HCT116 (cell line): ENCODE data around the gene AMBRA1. TPM values are rescaled to one million over a fixed set of nuclear protein-coding genes. Genes with fewer than 3 reads are reported as not detected.

ENCODE experiments used
- ATAC-seq: fragments of 200-7000 bp; cut with Tn5 transposase; 2 replicates; pipeline ENCODE4 v1.9.1; 2020; ENCODE audit warnings: mild to moderate bottlenecking, moderate library complexity
- BruUV-seq: library from RNA; stranded (reverse); fragments of 400-500 nt; replicated peaks from 2 replicates; lab custom pipeline; 2021; lab: Mats Ljungman, UMichigan
- CTCF ChIA-PET: fragments of 300-600 bp; sonication (Branson Sonifier 250); formaldehyde crosslinking; loops from one replicate; lab custom pipeline; 2021; ENCODE audit warnings: antibody characterized with exemption; lab: Charles Lee
- POLR2A ChIA-PET: fragments of 300-600, 350-600 bp; sonication (Branson Sonifier 250); formaldehyde crosslinking; loops from one replicate; lab custom pipeline; 2021; ENCODE audit warnings: antibody characterized with exemption; lab: Charles Lee
- RAD21 ChIA-PET, 2 experiments: fragments of 300-600 bp; sonication (Branson Sonifier 250); formaldehyde crosslinking; loops; one replicate each; lab custom pipeline; 2023; ENCODE audit warnings: low total read pairs in 2 of 2; ENCODE audit not compliant: uncharacterized antibody in 2 of 2, unreplicated experiment in 2 of 2, low non-redundant PET in 1 of 2; lab: Charles Lee
- DNase-seq: peaks from one replicate; pipeline ENCODE4 v3.0.0-alpha.2; 2010; ENCODE audit warnings: low read depth, low spot score
- H2AFZ ChIP-seq: fragments of 200-600 bp; shearing (Covaris generic), sonication (generic); 2 replicates; pipeline ENCODE4 v1.6.1; 2017; ENCODE audit warnings: low read depth, mixed run types, mixed read lengths, antibody characterized with exemption, low read length; ENCODE audit not compliant: poor library complexity, severe bottlenecking
- H3K27ac ChIP-seq: 2 replicates; pipeline ENCODE4 v1.5.1; 2012; ENCODE audit warnings: low read depth, low read length
- H3K27me3 ChIP-seq: fragments of 200-600 bp; sonication (generic); 2 replicates; pipeline ENCODE4 v1.6.1; 2016; ENCODE audit warnings: mixed run types, low read length, mixed read lengths; ENCODE audit not compliant: insufficient read depth
- H3K36me3 ChIP-seq, 2 experiments: fragments of 200-500 bp in 1 of 2; fragments of 200-600 bp in 1 of 2; sonication (Bioruptor generic) in 1 of 2; sonication (generic) in 1 of 2; 2 replicates each; pipeline versions ENCODE4 v1.5.1 to v1.6.1; 2014 to 2016; ENCODE audit warnings: low read length in 2 of 2, inconsistent platforms in 1 of 2, mixed read lengths in 1 of 2, mixed run types in 1 of 2; ENCODE audit not compliant: insufficient read depth in 2 of 2, control insufficient read depth in 1 of 2
- H3K4me1 ChIP-seq, 2 experiments: fragments of 200-600 bp in 1 of 2; sonication (generic) in 1 of 2; 2 replicates each; pipeline versions ENCODE4 v1.5.1 to v1.6.1; 2012 to 2017; ENCODE audit warnings: low read length in 2 of 2, inconsistent platforms in 1 of 2, mild to moderate bottlenecking in 1 of 2, mixed read lengths in 1 of 2, mixed run types in 1 of 2, moderate library complexity in 1 of 2; ENCODE audit not compliant: insufficient read depth in 2 of 2, control insufficient read depth in 1 of 2
- H3K4me2 ChIP-seq: fragments of 200-600 bp; sonication (generic); 2 replicates; pipeline ENCODE4 v1.6.1; 2017; ENCODE audit warnings: mixed run types, low read length, mixed read lengths
- H3K4me3 ChIP-seq, 2 experiments: fragments of 200-600 bp in 1 of 2; sonication (generic) in 1 of 2; replicated peaks in 1 of 2; 2 replicates each; pipeline ENCODE4 v1.5.1; 2011 to 2016; ENCODE audit warnings: low read length in 2 of 2, control low read depth in 1 of 2, low read depth in 1 of 2, mild to moderate bottlenecking in 1 of 2, mixed read lengths in 1 of 2, mixed run types in 1 of 2
- H3K79me2 ChIP-seq: fragments of 200-600 bp; sonication (generic); 2 replicates; pipeline ENCODE4 v1.6.1; 2017; ENCODE audit warnings: mild to moderate bottlenecking, mixed run types, low read length, moderate library complexity, mixed read lengths; ENCODE audit not compliant: insufficient read depth
- H3K9ac ChIP-seq: fragments of 200-600 bp; sonication (generic); 2 replicates; pipeline ENCODE4 v1.6.1; 2016; ENCODE audit warnings: low read length, mixed read lengths
- H3K9me2 ChIP-seq: fragments of 200-600 bp; sonication (generic), shearing (Covaris generic); 2 replicates; pipeline ENCODE4 v1.6.1; 2017; ENCODE audit warnings: mixed run types, mild to moderate bottlenecking, moderate library complexity; ENCODE audit not compliant: insufficient read depth
- H3K9me3 ChIP-seq, 2 experiments: fragments of 200-500 bp in 1 of 2; fragments of 200-600 bp in 1 of 2; sonication (Bioruptor generic) in 1 of 2; sonication (generic) in 1 of 2; 2 replicates each; pipeline ENCODE4 v1.6.1; 2014 to 2017; ENCODE audit warnings: low read length in 2 of 2, mixed read lengths in 2 of 2, inconsistent platforms in 1 of 2, low read depth in 1 of 2, mild to moderate bottlenecking in 1 of 2, mixed run types in 1 of 2, moderate library complexity in 1 of 2; ENCODE audit not compliant: control insufficient read depth in 1 of 2, insufficient read depth in 1 of 2
- H4K20me1 ChIP-seq: fragments of 200-600 bp; sonication (generic), shearing (Covaris generic); 2 replicates; pipeline ENCODE4 v1.6.1; 2017; ENCODE audit warnings: mixed run types, mild to moderate bottlenecking, moderate library complexity; ENCODE audit not compliant: insufficient read depth
- CBX3 ChIP-seq: IDR thresholded peaks from 2 replicates; pipeline ENCODE4 v1.6.1; 2012; ENCODE audit warnings: low read depth
- EGR1 ChIP-seq: IDR thresholded peaks from 2 replicates; pipeline ENCODE4 v1.6.1; 2012; ENCODE audit warnings: low read depth
- EZH2 ChIP-seq: fragments of 200-600 bp; sonication (generic); IDR thresholded peaks from 2 replicates; pipeline ENCODE4 v1.6.1; 2017; ENCODE audit warnings: antibody characterized with exemption, mixed run types
- FOSL1 ChIP-seq: IDR thresholded peaks from 2 replicates; pipeline ENCODE4 v1.6.1; 2012; ENCODE audit warnings: low read depth
- JUND ChIP-seq: IDR thresholded peaks from 2 replicates; pipeline ENCODE4 v1.6.1; 2012
- POLR2A ChIP-seq: IDR thresholded peaks from 2 replicates; pipeline ENCODE4 v1.7.0; 2011; ENCODE audit warnings: borderline replicate concordance; ENCODE audit not compliant: insufficient read depth, insufficient read length; ENCODE audit errors: extremely low read depth
- POLR2AphosphoS5 ChIP-seq: IDR thresholded peaks from 2 replicates; pipeline ENCODE4 v1.6.1; 2011; ENCODE audit warnings: mild to moderate bottlenecking, low read depth, low read length, moderate library complexity
- RAD21 ChIP-seq: IDR thresholded peaks from 2 replicates; pipeline ENCODE4 v1.6.1; 2012; ENCODE audit warnings: low read depth, mild to moderate bottlenecking
- YY1 ChIP-seq: IDR thresholded peaks from 2 replicates; pipeline ENCODE4 v1.6.1; 2011; ENCODE audit warnings: low read length, low read depth, moderate library complexity, mild to moderate bottlenecking; ENCODE audit not compliant: insufficient replicate concordance; ENCODE audit errors: extremely low read depth
- ZNF274 ChIP-seq: fragments of 200-500 bp; sonication (Bioruptor generic); IDR thresholded peaks from 2 replicates; pipeline ENCODE4 v1.6.1; 2014; ENCODE audit warnings: mild to moderate bottlenecking, low read depth, low read length, inconsistent platforms
- intact Hi-C: fragments of 100-400 bp; cut with micrococcal nuclease; formaldehyde crosslinking; loops from 2 replicates; pipeline ENCODE4 v1.10.0; 2022
- total RNA-seq: library from RNA; stranded (reverse); gene quantifications from one replicate; pipeline ENCODE4 v1.2.1, GENCODE V29; 2021; ENCODE audit not compliant: unreplicated experiment
- TF ChIP-seq, protein P1 (sequence below): IDR thresholded peaks from 2 replicates; pipeline ENCODE4 v1.6.1; 2011; ENCODE audit warnings: mild to moderate bottlenecking, low read length, moderate library complexity; ENCODE audit not compliant: insufficient replicate concordance; ENCODE audit errors: extremely low read depth
- TF ChIP-seq, protein P2 (sequence below): IDR thresholded peaks from 2 replicates; pipeline ENCODE4 v1.6.1; 2012

Gene AMBRA1
- total RNA-seq, 1 experiment from 2014 or later: 22.7 TPM

DNA sequence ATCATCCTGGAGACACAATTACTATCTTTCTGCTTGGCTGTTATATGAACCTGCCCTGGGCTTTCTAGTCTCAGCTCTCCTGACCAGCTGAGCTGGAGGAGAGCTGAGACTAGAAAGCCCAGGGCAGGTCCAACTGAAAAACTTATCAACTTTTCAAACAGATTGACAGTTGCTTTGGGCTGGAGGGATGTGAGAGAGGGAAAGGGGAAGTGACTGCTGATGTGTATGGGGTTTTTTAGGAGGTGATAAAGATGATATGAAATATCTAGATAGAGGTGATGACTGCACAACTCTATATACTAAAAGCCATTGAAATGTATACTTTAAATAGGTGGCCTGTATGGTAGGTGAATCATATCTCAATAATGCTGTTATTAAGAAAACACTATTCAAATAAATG, 142.1 kb downstream of the AMBRA1 start (continued):
- TF ChIP-seq EGR1 (no peak), ZNF274 (no peak), YY1 (no peak), POLR2A (no peak)
- TF ChIP-seq, protein P1, sequence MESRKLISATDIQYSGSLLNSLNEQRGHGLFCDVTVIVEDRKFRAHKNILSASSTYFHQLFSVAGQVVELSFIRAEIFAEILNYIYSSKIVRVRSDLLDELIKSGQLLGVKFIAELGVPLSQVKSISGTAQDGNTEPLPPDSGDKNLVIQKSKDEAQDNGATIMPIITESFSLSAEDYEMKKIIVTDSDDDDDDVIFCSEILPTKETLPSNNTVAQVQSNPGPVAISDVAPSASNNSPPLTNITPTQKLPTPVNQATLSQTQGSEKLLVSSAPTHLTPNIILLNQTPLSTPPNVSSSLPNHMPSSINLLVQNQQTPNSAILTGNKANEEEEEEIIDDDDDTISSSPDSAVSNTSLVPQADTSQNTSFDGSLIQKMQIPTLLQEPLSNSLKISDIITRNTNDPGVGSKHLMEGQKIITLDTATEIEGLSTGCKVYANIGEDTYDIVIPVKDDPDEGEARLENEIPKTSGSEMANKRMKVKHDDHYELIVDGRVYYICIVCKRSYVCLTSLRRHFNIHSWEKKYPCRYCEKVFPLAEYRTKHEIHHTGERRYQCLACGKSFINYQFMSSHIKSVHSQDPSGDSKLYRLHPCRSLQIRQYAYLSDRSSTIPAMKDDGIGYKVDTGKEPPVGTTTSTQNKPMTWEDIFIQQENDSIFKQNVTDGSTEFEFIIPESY: no peak

DNA sequence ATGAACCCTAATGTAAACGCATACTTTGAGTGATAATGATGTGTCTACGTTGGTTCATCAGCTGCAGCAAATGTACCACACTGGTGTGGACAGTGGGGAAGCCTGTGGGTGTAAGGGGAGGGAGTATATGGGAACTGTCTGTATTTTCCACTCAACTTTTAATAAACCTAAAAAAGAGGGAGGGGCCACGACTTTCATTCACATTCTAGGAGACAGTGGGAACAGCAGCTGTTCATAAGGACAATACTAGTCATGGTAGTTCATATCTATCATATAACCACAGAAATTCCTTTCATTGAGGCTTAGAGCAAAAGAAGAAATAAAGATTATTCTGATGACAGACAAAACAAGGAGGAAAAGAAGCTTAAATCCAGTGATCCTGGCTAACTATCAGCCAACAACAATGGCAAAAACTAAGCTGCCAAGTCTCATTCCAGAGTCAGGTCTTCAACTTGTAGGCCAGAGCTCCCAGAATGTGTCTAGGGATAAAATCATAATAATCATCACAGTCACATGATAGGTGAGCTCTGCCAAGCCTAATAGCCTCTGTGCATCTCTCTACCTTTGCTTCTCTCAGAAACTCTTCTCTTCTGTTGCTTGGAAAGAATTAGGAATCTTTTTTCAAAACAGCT, 142.9 kb downstream of the AMBRA1 start:
- no peak overlapping the region for H3K4me2 ChIP-seq
- H3K4me1 ChIP-seq: no peaks in the 10 kb centered on the region
- no TSS peak for BruUV-seq
- H3K9me3 ChIP-seq: no peaks in the 10 kb centered on the region
- no peak overlapping the region for H2AFZ ChIP-seq
- H3K9ac ChIP-seq: no peak overlapping the region
- no peak overlapping the region for H3K27ac ChIP-seq
- H4K20me1 ChIP-seq: no peaks in the 10 kb centered on the region
- H3K79me2 ChIP-seq: no peaks in the 10 kb centered on the region
- H3K9me2 ChIP-seq: no peaks in the 10 kb centered on the region
- ATAC-seq (no peak), DNase-seq (no peak)
- ChIA-PET RAD21 (no interaction called here), CTCF (no interaction called here), POLR2A (no interaction called here)
- no peaks in the 10 kb centered on the region for H3K36me3 ChIP-seq
- H3K27me3 ChIP-seq: no peaks in the 10 kb centered on the region
- H3K4me3 ChIP-seq: no peak overlapping the region
- intact Hi-C loops: no loop called here
- TF ChIP-seq, protein P1: no peak
- TF ChIP-seq CBX3 (no peak), FOSL1 (no peak), RAD21 (no peak), POLR2AphosphoS5 (no peak), YY1 (no peak), JUND (no peak), EZH2 (no peak)
- TF ChIP-seq, protein P2, sequence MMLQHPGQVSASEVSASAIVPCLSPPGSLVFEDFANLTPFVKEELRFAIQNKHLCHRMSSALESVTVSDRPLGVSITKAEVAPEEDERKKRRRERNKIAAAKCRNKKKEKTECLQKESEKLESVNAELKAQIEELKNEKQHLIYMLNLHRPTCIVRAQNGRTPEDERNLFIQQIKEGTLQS: no peak
